ENCODE results near the gene LAPTM5.

LAPTM5 gene

GRCh38 chr1:30738040-30738714 lies 19.4 kb downstream of the LAPTM5 start:
- Histone ChIP-seq H2BK12ac (ENCODE audit: low read length) (no peak overlapping the region), H3K9ac (ENCODE audit: low read length) (no peak overlapping the region), H3K27me3 (ENCODE audit: insufficient read depth, low read length) (peaks cover 3% of the 10 kb centered on the region), H2BK120ac (ENCODE audit: insufficient read depth, low read length, poor library complexity) (no peak overlapping the region), H3K23ac (ENCODE audit: low read length) (no peak overlapping the region), H4K8ac (ENCODE audit: low read depth, low read length) (no peak overlapping the region), H3K18ac (ENCODE audit: low read length) (no peak overlapping the region), H3K9me3 (ENCODE audit: insufficient read depth, low read depth, low read length) (peaks cover 2% of the 10 kb centered on the region), H3K79me2 (ENCODE audit: control insufficient read depth, insufficient read depth, low read length, poor library complexity) (no peaks in the 10 kb centered on the region), H2AFZ (ENCODE audit: insufficient read depth, low read length, poor library complexity) (no peak overlapping the region), H3K27ac (ENCODE audit: low read depth, low read length) (no peak overlapping the region), H3K14ac (ENCODE audit: low read length) (no peak overlapping the region), H3K4me2 (ENCODE audit: low read length) (no peak overlapping the region), H3K79me1 (ENCODE audit: low read length) (no peaks in the 10 kb centered on the region), H2BK5ac (ENCODE audit: low read depth, low read length, poor library complexity) (no peak overlapping the region), H4K91ac (ENCODE audit: low read depth, low read length) (no peak overlapping the region), H2AK5ac (ENCODE audit: low read length) (no peak overlapping the region), H3K36me3 (ENCODE audit: control insufficient read depth in 1 of 2, insufficient read depth in 2 of 2, low read length in 2 of 2) (no peaks in the 10 kb centered on the region), H3K4me1 (ENCODE audit: control insufficient read depth in 1 of 2, insufficient read depth in 2 of 2, low read length in 2 of 2) (no peaks in the 10 kb centered on the region), H3K4ac (ENCODE audit: low read depth, low read length) (no peak overlapping the region), H3K4me3 (ENCODE audit: low read depth, low read length) (no peak overlapping the region), H4K12ac (ENCODE audit: low read depth, low read length) (no peak overlapping the region)
- no CpG with 5 or more reads among the region's 5 CpGs for WGBS (ENCODE audit: extremely low coverage, insufficient coverage, insufficient read length)
- peak; percentile 61 to 65 for DNase-seq

- H3K14ac ChIP-seq (ENCODE audit: low read length) = no peak overlapping the region
- no peak overlapping the region for H3K18ac ChIP-seq (ENCODE audit: low read length)
- no peak overlapping the region for H2BK12ac ChIP-seq (ENCODE audit: low read length)
- H3K4me2 ChIP-seq (ENCODE audit: low read length) = no peak overlapping the region
- H3K27me3 ChIP-seq (ENCODE audit: insufficient read depth, low read length) = peaks cover 3% of the 10 kb centered on the region
- peaks cover 0 to under 1% of the 10 kb centered on the region in 2 experiments for H3K4me1 ChIP-seq (ENCODE audit: control insufficient read depth in 1 of 2, insufficient read depth in 2 of 2, low read length in 2 of 2)
- no peak overlapping the region for H2BK120ac ChIP-seq (ENCODE audit: insufficient read depth, low read length, poor library complexity)
- H2BK5ac ChIP-seq (ENCODE audit: low read depth, low read length, poor library complexity) = no peak overlapping the region
- H3K23ac ChIP-seq (ENCODE audit: low read length) = no peak overlapping the region
- no peak overlapping the region for H3K27ac ChIP-seq (ENCODE audit: low read depth, low read length)
- no peaks in the 10 kb centered on the region for H3K36me3 ChIP-seq (ENCODE audit: control insufficient read depth in 1 of 2, insufficient read depth in 2 of 2, low read length in 2 of 2)
- H3K9ac ChIP-seq (ENCODE audit: low read length) = no peak overlapping the region
- WGBS (ENCODE audit: extremely low coverage, insufficient coverage, insufficient read length) = no CpG with 5 or more reads among the region's 14 CpGs
- peaks cover 2% of the 10 kb centered on the region for H3K9me3 ChIP-seq (ENCODE audit: insufficient read depth, low read depth, low read length)
- peak in 1 of 2 donors; percentile 49 for DNase-seq
- no peak overlapping the region for H2AFZ ChIP-seq (ENCODE audit: insufficient read depth, low read length, poor library complexity)
- H3K79me2 ChIP-seq (ENCODE audit: control insufficient read depth, insufficient read depth, low read length, poor library complexity) = no peaks in the 10 kb centered on the region
- no peak overlapping the region for H4K8ac ChIP-seq (ENCODE audit: low read depth, low read length)
- H3K4me3 ChIP-seq (ENCODE audit: low read depth, low read length) = no peak overlapping the region
- no peak overlapping the region for H4K12ac ChIP-seq (ENCODE audit: low read depth, low read length)
- no peaks in the 10 kb centered on the region for H3K79me1 ChIP-seq (ENCODE audit: low read length)
- no peak overlapping the region for H3K4ac ChIP-seq (ENCODE audit: low read depth, low read length)
- H4K91ac ChIP-seq (ENCODE audit: low read depth, low read length) = no peak overlapping the region
- H2AK5ac ChIP-seq (ENCODE audit: low read length) = no peak overlapping the region
These were observed 20.1 kb downstream of the LAPTM5 start for GRCh38 chr1:30737357-30738039.

- peaks cover 3% of the 10 kb centered on the region for H3K27me3 ChIP-seq (ENCODE audit: insufficient read depth, low read length)
- H3K9ac ChIP-seq (ENCODE audit: low read length) = no peak overlapping the region
- no CpG with 5 or more reads among the region's 6 CpGs for WGBS (ENCODE audit: extremely low coverage, insufficient coverage, insufficient read length)
- H3K18ac ChIP-seq (ENCODE audit: low read length) = no peak overlapping the region
- H3K9me3 ChIP-seq (ENCODE audit: insufficient read depth, low read depth, low read length) = peaks cover 2% of the 10 kb centered on the region
- no peak overlapping the region for H3K4ac ChIP-seq (ENCODE audit: low read depth, low read length)
- H3K4me1 ChIP-seq (ENCODE audit: control insufficient read depth in 1 of 2, insufficient read depth in 2 of 2, low read length in 2 of 2) = peaks cover 0 to 2% of the 10 kb centered on the region in 2 experiments
- H4K91ac ChIP-seq (ENCODE audit: low read depth, low read length) = no peak overlapping the region
- no peak overlapping the region for H2AFZ ChIP-seq (ENCODE audit: insufficient read depth, low read length, poor library complexity)
- no peak overlapping the region for H3K4me2 ChIP-seq (ENCODE audit: low read length)
- H4K8ac ChIP-seq (ENCODE audit: low read depth, low read length) = no peak overlapping the region
- H2BK12ac ChIP-seq (ENCODE audit: low read length) = no peak overlapping the region
- no peak overlapping the region for H2AK5ac ChIP-seq (ENCODE audit: low read length)
- no peak for DNase-seq
- no peak overlapping the region for H3K23ac ChIP-seq (ENCODE audit: low read length)
- no peak overlapping the region for H3K14ac ChIP-seq (ENCODE audit: low read length)
- no peak overlapping the region for H3K4me3 ChIP-seq (ENCODE audit: low read depth, low read length)
- no peaks in the 10 kb centered on the region for H3K36me3 ChIP-seq (ENCODE audit: control insufficient read depth in 1 of 2, insufficient read depth in 2 of 2, low read length in 2 of 2)
- H2BK120ac ChIP-seq (ENCODE audit: insufficient read depth, low read length, poor library complexity) = no peak overlapping the region
- no peak overlapping the region for H4K12ac ChIP-seq (ENCODE audit: low read depth, low read length)
- no peaks in the 10 kb centered on the region for H3K79me1 ChIP-seq (ENCODE audit: low read length)
- H3K79me2 ChIP-seq (ENCODE audit: control insufficient read depth, insufficient read depth, low read length, poor library complexity) = no peaks in the 10 kb centered on the region
- H3K27ac ChIP-seq (ENCODE audit: low read depth, low read length) = no peak overlapping the region
- H2BK5ac ChIP-seq (ENCODE audit: low read depth, low read length, poor library complexity) = no peak overlapping the region
These were observed 21.7 kb downstream of the LAPTM5 start for GRCh38 chr1:30735668-30736498.

- Histone ChIP-seq H3K4me2 (ENCODE audit: low read length) (no peak overlapping the region), H3K4ac (ENCODE audit: low read depth, low read length) (no peak overlapping the region), H3K27me3 (ENCODE audit: insufficient read depth, low read length) (no peaks in the 10 kb centered on the region), H2BK12ac (ENCODE audit: low read length) (no peak overlapping the region), H2BK5ac (ENCODE audit: low read depth, low read length, poor library complexity) (no peak overlapping the region), H3K36me3 (ENCODE audit: control insufficient read depth in 1 of 2, insufficient read depth in 2 of 2, low read length in 2 of 2) (no peaks in the 10 kb centered on the region), H2AFZ (ENCODE audit: insufficient read depth, low read length, poor library complexity) (no peak overlapping the region), H4K8ac (ENCODE audit: low read depth, low read length) (no peak overlapping the region), H3K14ac (ENCODE audit: low read length) (no peak overlapping the region), H4K12ac (ENCODE audit: low read depth, low read length) (no peak overlapping the region), H3K18ac (ENCODE audit: low read length) (no peak overlapping the region), H3K9ac (ENCODE audit: low read length) (no peak overlapping the region), H3K9me3 (ENCODE audit: insufficient read depth, low read depth, low read length) (peaks cover 2% of the 10 kb centered on the region), H3K4me1 (ENCODE audit: control insufficient read depth in 1 of 2, insufficient read depth in 2 of 2, low read length in 2 of 2) (peaks cover 0 to 2% of the 10 kb centered on the region in 2 experiments), H2BK120ac (ENCODE audit: insufficient read depth, low read length, poor library complexity) (no peak overlapping the region), H3K79me1 (ENCODE audit: low read length) (no peaks in the 10 kb centered on the region), H4K91ac (ENCODE audit: low read depth, low read length) (no peak overlapping the region), H3K23ac (ENCODE audit: low read length) (no peak overlapping the region), H3K27ac (ENCODE audit: low read depth, low read length) (no peak overlapping the region), H2AK5ac (ENCODE audit: low read length) (no peak overlapping the region), H3K4me3 (ENCODE audit: low read depth, low read length) (no peak overlapping the region), H3K79me2 (ENCODE audit: control insufficient read depth, insufficient read depth, low read length, poor library complexity) (no peaks in the 10 kb centered on the region)
- WGBS (ENCODE audit: extremely low coverage, insufficient coverage, insufficient read length) = no CpG with 5 or more reads among the region's 6 CpGs
- DNase-seq = no peak
These were observed 22.4 kb downstream of the LAPTM5 start for GRCh38 chr1:30735124-30735523.
